Muscle of leg (tissue), 11 donors: Measurements from ENCODE around the gene HGF. TPM values are rescaled to one million over a fixed set of nuclear protein-coding genes. Genes with fewer than 3 reads are reported as not detected.

ENCODE experiments used
- DNase-seq: peaks from one replicate; pipeline ENCODE4 v3.0.0; 2013
- H3K27ac ChIP-seq: one replicate; pipeline ENCODE4 v1.5.1; 2013; ENCODE audit warnings: mild to moderate bottlenecking, low read length, control low read depth
- H3K27me3 ChIP-seq: one replicate; pipeline ENCODE4 v1.6.1; 2013; ENCODE audit warnings: low read length; ENCODE audit not compliant: control insufficient read depth, insufficient read depth
- H3K36me3 ChIP-seq: one replicate; pipeline ENCODE4 v1.6.1; 2013; ENCODE audit warnings: low read length; ENCODE audit not compliant: control insufficient read depth, insufficient read depth
- H3K4me1 ChIP-seq: one replicate; pipeline ENCODE4 v1.6.1; 2013; ENCODE audit warnings: low read length; ENCODE audit not compliant: control insufficient read depth, insufficient read depth
- H3K4me3 ChIP-seq: one replicate; pipeline ENCODE4 v1.5.1; 2013; ENCODE audit warnings: low read length, control low read depth
- H3K9me3 ChIP-seq: replicated peaks from 2 replicates; pipeline ENCODE4 v1.6.1; 2013; ENCODE audit warnings: low read depth, low read length; ENCODE audit not compliant: control insufficient read depth
- WGBS: methylation state at CpG from one replicate; pipeline ENCODE4 v1.1.5; 2013; ENCODE audit warnings: missing lambda C conversion rate; ENCODE audit not compliant: insufficient coverage; 5-methylcytosine and 5-hydroxymethylcytosine counted together
- polyA plus RNA-seq, 8 donors: library from polyadenylated mRNA; unstranded; fragments of 120-200 nt; gene quantifications; one replicate each; pipeline versions ENCODE4 v1.2.1 to v1.2.3, GENCODE V29; 2013; ENCODE audit warnings: inconsistent platforms in 1 of 8, low replicate concordance in 1 of 8; ENCODE audit not compliant: insufficient read length in 8 of 8, insufficient read depth in 1 of 8
- total RNA-seq: library from RNA; stranded (reverse); fragments of 120-200 nt; gene quantifications from one replicate; pipeline ENCODE4 v1.2.4, GENCODE V29; 2013

Gene HGF
- total and polyA plus RNA-seq, 9 donors, result 2.8 to 7.5 (median 5.2) TPM

DNA sequence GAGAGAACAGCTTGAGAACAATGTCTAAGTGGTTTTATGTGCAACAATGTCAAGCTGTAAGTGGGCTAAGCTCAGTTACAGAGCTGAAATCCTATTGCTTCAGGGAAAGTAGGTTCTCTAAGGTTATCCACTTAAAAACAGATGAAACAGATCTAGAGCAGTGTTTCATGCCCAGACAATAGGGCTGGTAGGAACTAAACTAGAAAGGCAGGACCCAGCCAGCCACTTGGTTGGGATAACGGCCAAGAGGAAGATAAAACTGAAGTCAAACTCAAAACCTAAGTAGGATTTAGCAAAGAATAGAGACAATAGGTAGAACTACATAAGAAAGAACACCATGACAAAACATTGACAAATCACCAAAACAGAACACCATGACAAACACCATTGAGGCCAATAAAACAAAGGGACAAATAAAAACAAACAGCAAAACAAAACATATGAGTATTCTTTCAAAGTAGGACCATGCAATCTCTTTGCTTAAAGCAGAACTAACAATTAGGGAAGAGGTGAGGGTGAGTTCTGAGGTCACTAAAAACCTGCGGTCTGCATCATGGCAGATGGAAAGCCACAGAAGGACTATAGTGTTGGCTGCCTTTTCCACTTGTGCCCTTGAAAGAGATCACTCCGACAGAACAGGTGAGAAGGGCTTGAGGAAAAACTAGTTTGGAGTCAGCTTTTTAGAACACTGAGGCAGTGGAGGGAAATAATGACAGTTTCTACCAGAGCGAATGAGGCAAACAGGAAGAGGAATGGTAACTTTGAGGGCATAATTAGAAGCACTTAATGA lies 81.0 kb downstream of the HGF start:
- no peak overlapping the region for H3K27ac ChIP-seq
- H3K4me3 ChIP-seq, result no peak overlapping the region
- no peaks in the 10 kb centered on the region for H3K27me3 ChIP-seq
- no peak for DNase-seq
- WGBS, result 98% methylated on average over 3 of the region's 4 CpGs
- H3K9me3 ChIP-seq, result no peaks in the 10 kb centered on the region
- H3K4me1 ChIP-seq, result peaks cover 4% of the 10 kb centered on the region
- H3K36me3 ChIP-seq, result no peaks in the 10 kb centered on the region

DNA sequence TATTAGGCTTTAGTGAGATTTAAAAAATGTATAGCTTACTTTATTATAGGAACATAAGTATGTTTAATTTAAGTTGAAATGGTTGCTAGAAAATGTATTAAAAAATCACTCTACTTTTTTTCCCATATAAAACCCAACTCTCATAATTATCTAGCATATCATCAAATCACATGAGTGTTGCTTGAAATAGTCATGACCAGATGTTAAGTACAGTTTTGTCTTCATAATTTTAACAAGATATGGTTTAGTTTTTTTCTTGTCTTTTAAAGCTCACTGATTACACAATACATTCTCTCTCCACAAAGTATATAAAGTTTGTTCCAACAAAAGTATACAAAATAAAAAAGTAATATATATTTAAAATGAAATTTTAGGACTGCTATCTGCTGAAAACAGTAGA lies 82.8 kb downstream of the HGF start:
- no peak for DNase-seq
- H3K4me1 ChIP-seq, result peaks cover 4% of the 10 kb centered on the region
- H3K4me3 ChIP-seq, result no peak overlapping the region
- no peak overlapping the region for H3K27ac ChIP-seq
- no peaks in the 10 kb centered on the region for H3K9me3 ChIP-seq
- no peaks in the 10 kb centered on the region for H3K36me3 ChIP-seq
- no peaks in the 10 kb centered on the region for H3K27me3 ChIP-seq

DNA sequence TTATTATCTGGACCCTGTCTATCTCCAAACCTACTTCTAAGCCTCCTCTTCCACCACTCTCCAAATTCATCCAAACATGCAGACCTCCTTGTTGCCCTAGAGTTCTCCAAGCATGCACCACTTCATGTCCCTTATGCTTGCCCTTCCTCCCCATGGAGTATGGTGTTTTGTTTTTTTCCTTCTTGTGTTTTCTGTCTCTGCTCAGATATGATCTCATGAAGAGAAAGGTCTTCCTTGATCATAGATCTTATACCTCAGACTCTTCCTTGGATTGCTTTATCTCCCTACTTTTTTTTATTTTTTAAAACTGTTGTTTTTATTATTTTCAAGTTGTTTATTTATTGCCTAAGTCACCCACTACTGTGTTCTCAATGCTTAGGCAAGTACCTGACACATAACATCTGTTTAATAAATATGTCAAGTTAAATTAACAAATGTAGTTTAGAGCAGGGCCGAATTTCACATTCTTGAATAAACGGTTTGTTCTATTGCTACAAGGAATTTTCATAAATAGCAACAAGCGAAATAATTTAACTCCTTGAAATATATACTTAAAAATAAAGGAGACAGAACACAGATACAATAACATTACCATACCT lies 84.5 kb downstream of the HGF start:
- no peaks in the 10 kb centered on the region for H3K27me3 ChIP-seq
- DNase-seq, result no peak
- H3K4me1 ChIP-seq, result peaks cover 4% of the 10 kb centered on the region
- H3K36me3 ChIP-seq, result no peaks in the 10 kb centered on the region
- no peak overlapping the region for H3K4me3 ChIP-seq
- H3K27ac ChIP-seq, result no peak overlapping the region
- no CpG with 5 or more reads among the region's 3 CpGs for WGBS
- H3K9me3 ChIP-seq, result no peaks in the 10 kb centered on the region

DNA sequence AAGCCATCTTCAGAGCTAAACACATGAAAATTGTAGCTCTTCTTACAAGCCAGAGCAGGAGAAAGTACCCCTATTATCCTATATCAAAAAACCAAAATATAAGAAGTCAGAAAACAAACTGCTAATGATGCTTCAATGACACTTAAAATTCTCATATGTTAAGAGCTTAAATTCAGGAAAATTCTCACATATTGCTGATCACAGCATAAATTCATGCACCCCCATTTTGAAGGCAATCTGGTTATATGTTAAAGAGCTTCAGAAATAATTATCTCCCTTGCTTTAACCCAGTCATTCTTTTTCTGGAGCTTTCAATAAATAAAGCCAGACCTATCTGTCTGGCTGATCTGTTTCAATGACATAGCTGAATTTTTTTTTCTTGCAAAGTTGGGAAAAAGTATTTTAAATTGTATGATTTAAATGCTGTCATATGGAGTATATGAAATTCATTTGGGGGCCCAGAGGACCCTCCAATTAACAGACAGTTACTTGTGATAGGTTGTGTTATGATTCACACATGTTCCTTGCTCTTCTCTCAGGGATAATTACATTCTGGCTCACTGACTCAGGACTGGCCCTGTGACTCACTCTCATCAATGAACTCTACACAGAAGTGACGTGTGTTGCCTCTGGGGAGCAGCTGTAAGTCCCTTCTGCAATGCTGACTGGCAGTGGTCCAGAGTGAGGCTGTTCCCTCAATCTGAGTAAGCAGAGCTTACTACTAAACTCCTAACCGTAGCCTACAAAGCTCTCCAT lies 85.2 kb downstream of the HGF start:
- H3K36me3 ChIP-seq, result no peaks in the 10 kb centered on the region
- peaks cover 4% of the 10 kb centered on the region for H3K4me1 ChIP-seq
- DNase-seq, result peak; percentile 95
- H3K9me3 ChIP-seq, result no peaks in the 10 kb centered on the region
- no peak overlapping the region for H3K27ac ChIP-seq
- H3K4me3 ChIP-seq, result no peak overlapping the region
- no peaks in the 10 kb centered on the region for H3K27me3 ChIP-seq
- WGBS, result 5% methylated on average over 2 of the region's 2 CpGs

DNA sequence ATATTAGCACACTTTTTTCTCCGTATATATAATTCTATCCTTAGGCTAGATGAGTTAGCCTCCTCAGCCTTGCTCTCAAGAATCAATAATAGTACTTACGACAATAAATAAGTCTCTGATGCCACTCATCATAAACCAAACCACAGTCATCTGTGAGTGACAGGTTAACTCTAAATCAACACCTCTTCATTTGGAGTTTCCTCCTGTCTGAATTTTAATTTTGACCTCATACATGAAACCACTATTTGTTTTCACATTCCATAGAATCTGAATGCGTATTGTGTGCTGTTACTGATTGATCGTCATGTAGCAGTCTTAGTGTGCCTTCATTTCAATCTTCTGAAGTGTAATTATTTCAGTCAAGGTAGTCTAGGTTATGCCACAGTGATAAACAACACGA lies 85.8 kb downstream of the HGF start:
- Histone ChIP-seq H3K27ac (no peak overlapping the region), H3K9me3 (no peaks in the 10 kb centered on the region), H3K36me3 (no peaks in the 10 kb centered on the region), H3K27me3 (no peaks in the 10 kb centered on the region), H3K4me3 (no peak overlapping the region), H3K4me1 (peaks cover 4% of the 10 kb centered on the region)
- DNase-seq, result no peak
- no CpG with 5 or more reads among the region's 5 CpGs for WGBS

DNA sequence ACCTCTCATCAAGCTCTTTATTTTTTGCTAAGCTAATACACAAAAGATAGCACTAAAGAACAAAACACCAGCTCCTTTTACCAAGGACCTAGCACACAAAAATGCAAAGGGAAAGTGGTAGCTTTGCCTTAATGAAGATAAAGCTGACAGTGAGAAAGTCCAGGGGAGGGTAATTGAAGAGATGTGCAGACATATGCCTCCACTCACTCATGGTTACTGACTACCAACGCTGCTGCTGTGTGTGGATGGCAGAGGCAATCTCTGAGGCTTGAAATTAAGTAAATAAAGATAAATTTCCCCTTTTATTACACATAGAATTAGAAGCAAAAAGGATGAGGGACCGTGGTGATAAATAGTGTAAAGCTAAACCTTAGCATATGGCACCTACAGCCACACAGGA lies 87.0 kb downstream of the HGF start:
- no peak for DNase-seq
- Histone ChIP-seq H3K36me3 (no peaks in the 10 kb centered on the region), H3K9me3 (no peaks in the 10 kb centered on the region), H3K27ac (no peak overlapping the region), H3K4me3 (no peak overlapping the region), H3K4me1 (peaks cover 4% of the 10 kb centered on the region), H3K27me3 (no peaks in the 10 kb centered on the region)
- WGBS, result no CpG with 5 or more reads among the region's 2 CpGs

DNA sequence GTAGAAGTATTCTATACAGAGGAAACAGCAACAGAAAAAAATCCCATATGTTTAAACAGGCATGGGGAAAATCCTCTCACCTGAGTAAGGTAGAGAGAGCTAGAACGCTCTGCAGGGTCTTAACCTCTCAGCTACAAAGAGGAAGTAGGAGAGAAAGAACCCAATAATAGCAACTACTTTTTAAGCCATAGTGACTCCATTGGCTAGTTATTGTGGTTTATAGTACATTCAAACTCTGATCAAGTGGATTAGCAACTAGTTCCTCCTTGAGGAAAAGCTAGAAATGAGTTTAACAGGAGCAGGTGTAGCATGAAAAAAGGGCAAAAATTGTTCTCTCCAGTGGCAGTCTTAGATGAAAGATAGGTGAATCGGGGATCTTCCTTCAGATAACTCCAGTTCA lies 89.7 kb downstream of the HGF start:
- H3K4me3 ChIP-seq, result no peak overlapping the region
- no peak for DNase-seq
- no peaks in the 10 kb centered on the region for H3K9me3 ChIP-seq
- no CpG with 5 or more reads among the region's 2 CpGs for WGBS
- H3K4me1 ChIP-seq, result peaks cover 2% of the 10 kb centered on the region
- H3K27me3 ChIP-seq, result no peaks in the 10 kb centered on the region
- no peak overlapping the region for H3K27ac ChIP-seq
- H3K36me3 ChIP-seq, result no peaks in the 10 kb centered on the region

DNA sequence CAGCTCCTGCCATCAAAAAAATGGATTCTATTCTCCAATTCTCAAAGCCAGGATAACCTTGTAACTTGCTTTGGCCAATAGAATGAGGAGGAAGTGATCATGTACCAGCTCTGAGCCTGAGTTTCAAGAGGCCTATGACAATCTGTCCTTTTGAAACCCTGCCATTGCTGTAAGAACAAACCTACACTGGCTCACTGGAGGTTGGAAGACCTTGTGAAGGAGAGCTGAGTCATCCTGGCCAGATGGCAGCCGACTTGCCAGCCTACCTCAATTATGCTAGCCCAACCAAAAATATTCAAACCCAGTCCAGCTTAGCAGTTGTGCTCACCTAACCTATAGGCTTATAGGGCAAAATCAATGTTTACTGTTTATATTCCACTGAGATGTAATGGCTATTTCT lies 93.0 kb downstream of the HGF start:
- Histone ChIP-seq H3K4me3 (no peak overlapping the region), H3K36me3 (no peaks in the 10 kb centered on the region), H3K4me1 (no peaks in the 10 kb centered on the region), H3K27ac (no peak overlapping the region), H3K9me3 (no peaks in the 10 kb centered on the region), H3K27me3 (no peaks in the 10 kb centered on the region)
- no peak for DNase-seq
- no CpG with 5 or more reads among the region's 1 CpG for WGBS

DNA sequence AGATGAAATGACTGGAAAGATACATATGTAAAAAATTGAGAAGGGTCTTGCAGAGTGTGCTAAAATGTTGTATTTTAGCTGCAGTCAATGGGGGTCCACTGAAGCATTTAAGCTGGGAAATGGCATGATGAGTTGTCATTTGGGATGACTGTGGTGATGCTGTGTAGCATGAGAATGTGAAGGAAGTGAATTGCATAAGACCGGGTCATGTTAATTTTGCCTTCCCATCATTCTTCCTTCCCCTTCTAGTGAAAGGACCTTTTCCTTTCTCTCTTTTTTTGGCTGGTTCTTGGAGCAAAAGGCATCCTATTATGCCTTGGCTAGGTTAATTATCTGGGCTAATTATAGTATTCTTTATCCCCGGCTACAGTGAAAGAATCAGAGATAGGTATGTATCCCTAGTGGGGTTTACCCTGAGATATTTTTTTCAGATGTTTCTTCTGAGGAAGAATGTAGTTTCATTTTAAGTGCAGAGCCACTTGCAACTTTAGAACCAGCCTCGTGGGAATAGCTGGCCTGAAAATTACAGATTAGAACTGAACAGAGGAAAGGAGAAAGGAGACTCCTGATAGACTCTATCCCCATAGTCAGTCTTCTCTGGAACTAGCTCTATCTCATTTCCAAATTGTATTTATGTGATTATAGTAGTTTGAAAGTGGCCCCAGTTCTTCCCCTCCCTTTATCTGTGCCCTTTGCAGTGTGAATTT lies 93.6 kb downstream of the HGF start:
- Histone ChIP-seq H3K4me3 (no peak overlapping the region), H3K9me3 (no peaks in the 10 kb centered on the region), H3K4me1 (no peaks in the 10 kb centered on the region), H3K27ac (no peak overlapping the region), H3K36me3 (no peaks in the 10 kb centered on the region), H3K27me3 (no peaks in the 10 kb centered on the region)
- no CpG with 5 or more reads among the region's 3 CpGs for WGBS
- DNase-seq, result peak; percentile 16

DNA sequence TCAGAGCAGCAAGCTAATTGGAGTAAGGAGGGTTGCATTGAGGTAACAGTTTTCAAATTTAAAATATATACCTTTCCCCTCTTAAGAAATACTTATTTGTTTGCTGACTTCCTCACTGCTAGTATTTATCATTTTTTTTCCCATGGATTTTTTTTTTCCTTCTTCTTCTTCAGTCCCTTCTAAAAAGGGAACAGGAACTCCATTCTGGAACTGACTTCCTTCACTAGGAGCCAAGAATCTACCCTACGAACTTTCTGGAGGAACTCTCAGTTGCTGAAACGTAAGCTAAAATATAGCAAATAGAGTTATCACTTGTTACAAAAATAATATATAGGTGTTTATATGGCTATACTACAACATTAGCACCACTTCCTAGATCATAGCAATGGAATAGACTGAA lies 95.4 kb downstream of the HGF start:
- peak; percentile 22 for DNase-seq
- H3K27me3 ChIP-seq, result no peaks in the 10 kb centered on the region
- H3K4me3 ChIP-seq, result no peak overlapping the region
- no CpG with 5 or more reads among the region's 2 CpGs for WGBS
- no peaks in the 10 kb centered on the region for H3K4me1 ChIP-seq
- H3K27ac ChIP-seq, result no peak overlapping the region
- H3K36me3 ChIP-seq, result no peaks in the 10 kb centered on the region
- H3K9me3 ChIP-seq, result no peaks in the 10 kb centered on the region
